Superior temporal gyrus (tissue), 1 donor: Measurements from ENCODE around the gene YIF1A.

Source experiments
- DNase-seq: peaks from one replicate; pipeline ENCODE4 v3.0.0-alpha.2; 2016; ENCODE audit errors: extremely low spot score

YIF1A gene

GRCh38 chr11:66288671-66289547 lies at the start of gene YIF1A:
TSS of gene YIF1A (minus strand) at chr11:66289143. CDS start at chr11:66288985, 158 bp downstream.
- DNase-seq: peak; percentile 99

- no peak for DNase-seq
Measured at GRCh38 chr11:66337103-66337899, 48.4 kb upstream of the YIF1A start.

- peak; percentile 76 for DNase-seq
Measured at GRCh38 chr11:66336234-66337102, 47.5 kb upstream of the YIF1A start, which contains the start of gene RIN1. TSS of gene RIN1 (minus strand) at chr11:66336434. CDS start at chr11:66336402, 32 bp downstream.

DNA sequence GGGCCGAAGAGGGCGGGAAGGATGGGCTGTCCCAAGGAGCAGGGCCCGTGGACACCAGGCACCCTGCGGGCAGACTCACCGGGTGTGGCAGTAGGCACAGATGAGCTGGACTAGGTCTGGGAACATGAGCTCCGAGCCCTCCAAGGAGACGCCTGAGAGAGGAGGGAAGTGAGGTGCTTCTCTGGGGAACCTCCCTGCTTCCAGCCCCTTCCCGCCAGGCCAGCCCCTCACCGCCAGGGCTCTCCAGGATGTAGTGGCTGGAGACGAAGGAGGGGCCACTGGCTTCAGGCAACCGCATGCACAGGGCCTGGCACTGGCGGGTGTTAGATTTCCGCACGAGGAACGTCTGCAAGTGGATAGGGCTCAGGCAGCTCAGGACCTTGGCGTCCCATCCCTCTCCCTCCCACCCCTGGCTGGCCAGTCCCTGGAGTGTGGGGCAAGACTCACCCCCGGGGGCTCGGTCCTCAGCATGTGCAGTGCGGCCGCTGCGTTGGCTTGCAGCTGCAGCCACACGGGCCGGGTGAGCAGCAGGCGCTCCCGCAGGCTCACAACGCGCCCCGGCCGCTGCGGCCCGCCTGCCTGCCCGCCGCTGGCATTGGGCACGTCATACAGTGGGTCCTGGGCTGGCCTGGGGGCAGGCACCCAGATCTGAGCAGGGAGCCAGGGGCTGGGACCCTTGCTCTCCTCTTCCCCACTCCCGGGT lies 46.7 kb upstream of the YIF1A start:
- no peak for DNase-seq

DNA sequence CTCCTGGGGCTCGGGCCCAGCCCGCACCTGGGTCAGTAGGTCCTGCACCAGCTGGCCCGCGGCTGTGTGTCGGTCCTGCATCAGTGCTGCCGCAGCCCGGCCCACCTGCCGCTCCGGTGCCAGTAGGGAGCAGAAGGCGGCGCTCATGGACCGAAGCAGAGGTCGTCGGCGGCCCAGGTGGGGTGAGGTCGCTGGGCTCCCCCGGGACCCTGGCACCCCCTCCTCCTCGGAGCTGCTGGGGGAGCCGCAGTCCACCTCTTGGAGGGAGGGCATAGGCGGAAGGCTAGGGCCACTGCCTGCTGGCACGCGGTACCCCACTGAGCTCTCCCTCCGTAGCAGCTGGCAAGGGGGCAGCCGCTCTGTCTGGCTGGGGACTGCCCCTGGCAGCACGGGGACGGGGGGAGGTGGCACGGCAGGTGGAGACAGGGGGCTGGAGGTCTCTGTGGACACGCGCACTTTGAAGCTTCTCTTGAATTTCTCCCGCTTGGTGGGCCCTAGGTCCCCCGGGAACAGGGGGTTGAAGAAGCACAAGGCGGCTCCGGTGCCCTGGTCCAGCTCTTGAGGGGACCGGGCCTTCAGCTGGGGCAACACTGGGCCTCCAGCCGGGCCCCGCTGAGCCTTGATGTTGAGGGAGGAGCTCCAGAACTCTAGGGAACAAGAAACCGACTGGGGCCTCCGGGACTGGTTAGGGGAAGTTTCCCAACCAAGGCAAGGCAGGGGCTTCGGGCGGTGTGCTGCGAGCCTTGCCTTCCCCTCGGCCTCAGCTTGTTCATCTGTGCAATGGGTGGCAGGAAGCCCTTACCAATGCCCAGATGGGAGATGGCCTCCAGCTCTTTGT lies 45.9 kb upstream of the YIF1A start:
- no peak for DNase-seq

DNA sequence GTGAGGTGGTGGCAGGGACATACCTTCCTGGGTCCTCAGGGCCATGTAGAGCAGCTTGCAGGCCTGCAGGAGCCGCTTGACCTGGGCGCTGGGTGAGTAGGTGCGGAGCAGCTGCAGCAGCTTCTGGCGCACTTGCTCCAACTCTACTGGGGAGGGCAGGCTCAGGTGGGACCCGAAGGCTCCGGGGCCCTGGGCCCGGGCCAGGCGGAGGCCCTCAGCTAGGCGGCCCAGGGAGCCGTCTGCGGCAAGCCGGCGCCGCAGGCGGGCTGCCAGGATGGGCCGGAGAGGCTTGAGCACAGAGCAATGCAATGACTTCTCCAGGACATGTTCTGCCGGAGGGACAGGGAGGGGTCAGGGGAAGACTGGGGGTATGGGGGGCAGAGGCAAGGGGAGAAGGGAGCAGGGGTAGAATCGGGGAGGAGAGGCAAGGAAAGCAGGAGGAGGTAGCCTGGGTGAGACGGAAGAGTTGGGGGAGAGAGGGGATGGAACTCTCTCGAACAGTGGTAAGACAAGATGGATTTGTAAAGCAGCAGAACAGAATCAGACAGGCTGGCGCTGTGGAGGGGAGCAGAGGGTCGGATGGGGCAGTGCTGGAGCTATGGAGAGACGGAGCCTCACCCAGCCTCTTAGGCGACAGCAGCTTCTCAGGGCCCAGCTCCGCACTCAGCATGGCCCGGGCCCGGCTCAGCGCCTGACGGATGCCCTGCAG lies 45.1 kb upstream of the YIF1A start:
- no peak for DNase-seq

DNA sequence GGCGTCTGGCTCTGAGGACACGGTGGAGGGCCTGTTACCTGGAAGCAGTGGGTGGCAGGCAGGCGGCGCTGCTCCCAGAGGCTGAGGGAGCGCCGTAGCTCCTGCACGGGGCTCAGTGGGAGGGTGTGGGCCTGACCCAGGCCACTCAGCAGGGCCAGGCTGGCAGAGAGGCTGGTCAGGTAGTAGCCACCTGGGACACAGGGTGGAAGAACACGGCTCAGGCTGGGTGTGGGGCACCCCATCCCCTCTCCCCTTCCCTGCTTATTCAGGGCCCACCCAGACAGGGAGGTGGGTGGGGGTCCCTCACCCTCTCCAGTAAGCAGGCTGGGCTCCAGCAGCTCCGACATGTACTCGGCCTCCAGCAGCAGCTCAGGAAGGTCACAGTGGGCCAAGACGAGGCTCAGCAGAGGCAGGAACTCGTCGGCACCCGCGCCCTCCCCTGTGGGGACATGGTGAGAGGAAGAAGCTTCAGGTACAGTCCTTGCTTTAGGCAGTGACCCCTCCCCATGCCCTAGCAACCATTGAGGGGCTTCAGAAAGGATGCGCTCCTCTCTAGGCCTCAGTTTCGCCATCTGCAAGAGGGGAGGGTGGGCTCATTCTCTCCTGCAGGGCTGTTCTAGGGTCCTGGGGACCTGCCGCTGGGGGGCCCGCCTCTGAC lies 44.4 kb upstream of the YIF1A start:
- no peak for DNase-seq

GRCh38 chr11:66332371-66333219 lies 43.7 kb upstream of the YIF1A start:
- no peak for DNase-seq

DNA sequence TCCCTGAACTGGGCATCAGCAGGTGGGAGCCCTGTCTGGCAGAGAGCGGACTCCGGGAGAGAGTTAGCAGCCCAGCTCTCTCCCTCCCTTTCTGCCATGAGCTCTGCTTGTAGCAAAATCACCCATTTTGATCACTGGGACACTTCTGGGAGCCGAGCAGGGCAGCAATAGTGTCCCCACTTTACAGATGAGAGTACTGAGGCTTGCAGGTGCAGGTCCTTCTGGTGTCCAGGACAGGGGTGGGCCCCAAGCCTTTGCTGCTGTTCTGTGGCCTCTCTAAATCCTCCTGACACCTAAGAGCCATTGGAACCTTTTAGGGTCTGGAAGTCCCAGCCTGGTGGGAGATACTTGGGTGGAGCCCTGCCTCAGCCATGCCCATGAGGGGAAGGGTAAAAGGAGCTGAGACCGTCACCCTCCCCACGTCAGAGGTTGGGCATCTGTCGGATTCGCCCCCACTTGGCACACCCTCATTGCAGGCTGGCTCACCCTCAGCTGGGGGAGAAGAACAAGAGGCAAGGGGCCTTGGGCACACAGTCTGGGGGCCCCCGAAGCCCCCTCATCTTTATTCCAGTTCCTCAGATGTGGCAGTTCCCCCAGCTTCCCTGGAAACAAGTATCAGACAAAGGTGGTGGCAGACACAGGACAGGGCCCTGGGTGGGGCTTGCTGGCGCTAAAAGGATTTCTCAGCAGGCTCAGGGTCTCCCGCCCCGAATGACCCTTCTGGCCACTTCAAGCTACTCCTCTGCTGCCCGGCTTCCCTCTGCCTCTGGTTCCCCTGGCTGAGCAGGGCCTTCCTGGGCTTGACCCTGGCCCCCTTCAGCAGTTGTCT lies 42.8 kb upstream of the YIF1A start:
- DNase-seq: no peak

- no peak for DNase-seq
Measured at GRCh38 chr11:66330931-66331330, 42.0 kb upstream of the YIF1A start.

GRCh38 chr11:66329165-66329673 lies 40.3 kb upstream of the YIF1A start:
- no peak for DNase-seq

DNA sequence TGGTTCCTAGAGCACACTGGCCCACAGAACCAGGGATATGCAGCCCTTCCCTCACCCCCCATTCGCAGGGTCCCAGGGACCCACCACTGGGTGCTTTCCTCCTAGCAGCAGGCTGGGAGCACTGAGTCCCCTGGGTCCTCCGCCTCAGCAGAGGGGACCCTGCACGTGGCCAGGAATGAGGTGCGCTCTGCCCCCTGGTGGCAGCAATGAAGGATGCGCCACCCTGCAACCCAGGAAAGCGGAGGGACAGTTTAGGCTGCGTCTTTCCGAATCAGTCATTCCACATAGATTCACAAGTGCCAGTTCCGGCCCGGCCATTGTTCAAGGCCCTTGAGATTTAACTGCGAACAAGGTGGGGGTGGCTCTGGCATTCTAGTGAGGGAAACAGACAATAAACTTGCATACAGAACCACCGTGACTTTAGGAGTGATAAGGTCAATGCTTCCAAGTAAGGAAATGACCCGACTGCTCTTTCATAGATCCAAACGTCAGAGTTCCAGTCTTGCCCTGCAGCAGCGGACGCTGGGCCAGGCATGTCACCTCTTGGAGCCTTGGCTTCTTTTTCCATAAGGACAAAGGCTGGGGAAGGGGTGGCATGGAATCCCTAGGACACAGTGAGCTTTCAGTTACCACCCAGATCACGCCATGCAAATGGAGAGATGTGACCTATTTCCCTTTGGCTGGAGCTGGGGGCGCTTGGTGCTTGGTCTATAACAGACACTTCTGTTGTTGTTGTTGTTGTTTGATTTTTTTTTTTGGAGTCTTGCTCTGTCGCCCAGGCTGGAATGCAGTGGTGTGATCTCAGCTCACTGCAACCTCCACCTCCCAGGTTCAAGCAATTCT lies 39.6 kb upstream of the YIF1A start:
- DNase-seq: peak; percentile 85

DNA sequence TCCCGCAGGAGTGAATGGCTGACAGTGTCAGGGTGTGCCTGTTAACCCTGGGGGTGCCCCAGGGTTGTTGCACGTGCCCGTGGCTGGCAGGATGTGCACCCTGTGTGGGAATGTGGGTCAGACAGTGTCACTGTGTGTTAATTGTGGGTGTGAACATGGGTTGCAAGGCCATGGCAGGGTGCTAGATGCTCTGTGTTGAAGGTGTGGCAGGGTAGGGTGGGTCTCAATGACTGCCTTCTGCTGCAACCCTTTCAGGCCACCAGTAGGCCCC lies 39.0 kb upstream of the YIF1A start:
- no peak for DNase-seq

DNA sequence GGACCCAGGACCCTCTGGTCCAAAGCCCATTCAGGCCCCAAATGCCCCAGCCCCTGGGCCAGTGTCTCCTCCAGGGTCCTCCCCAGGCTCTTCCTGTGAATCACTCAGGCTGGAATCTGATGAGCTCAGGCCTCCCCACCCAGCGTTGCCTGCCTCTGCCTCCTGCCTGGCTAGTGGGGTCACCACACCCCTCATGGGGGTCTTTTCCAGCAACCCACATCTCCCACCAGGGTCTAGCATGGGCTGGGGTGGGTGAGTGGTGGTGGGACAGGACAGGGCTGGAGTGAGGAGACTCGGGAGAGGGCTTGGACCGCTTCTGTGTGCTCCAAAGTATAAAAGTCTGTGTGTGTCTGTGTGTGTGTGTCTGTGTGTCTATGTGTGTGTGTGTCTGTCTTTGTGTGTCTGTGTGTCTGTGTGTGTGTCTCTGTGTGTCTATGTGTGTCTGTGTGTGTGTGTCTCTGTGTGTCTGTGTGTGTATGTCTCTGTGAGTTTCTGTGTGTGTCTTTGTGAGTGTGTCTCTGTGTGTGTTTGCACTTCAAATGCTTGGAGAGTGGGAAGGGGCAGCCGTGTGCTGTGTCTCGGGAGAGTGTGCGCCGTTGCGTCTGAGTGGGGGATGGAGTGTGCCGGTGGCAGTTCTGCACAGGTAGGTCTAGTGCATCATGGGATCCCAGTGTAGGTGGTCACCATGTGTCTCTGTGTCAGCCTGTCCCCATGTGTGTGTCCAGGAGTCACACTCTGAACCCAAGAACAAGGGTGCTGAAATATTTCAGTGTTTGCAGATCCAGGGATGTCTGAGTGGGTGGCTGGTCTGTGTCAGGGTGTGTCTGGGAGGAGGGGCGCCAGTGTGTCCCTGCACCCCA lies 38.5 kb upstream of the YIF1A start:
- DNase-seq: no peak
